GM12878 (cell line): Measurements from ENCODE around the gene GABRA6. TPM values are rescaled to one million over a fixed set of nuclear protein-coding genes. Genes with fewer than 3 reads are reported as not detected.

Source experiments
- ATAC-seq: fragments of 200-7000 bp; cut with Tn5 transposase; 3 replicates; pipeline ENCODE4 v1.9.1; 2020; ENCODE audit warnings: mild to moderate bottlenecking, moderate library complexity
- BruUV-seq: library from RNA; stranded (reverse); fragments of 400-500 nt; replicated peaks from 2 replicates; lab custom pipeline; 2021; lab: Mats Ljungman, UMichigan
- CTCF ChIA-PET: fragments of 300-600 bp; sonication (Branson Sonifier 250); formaldehyde crosslinking; extraction: SDS; loops from one replicate; lab custom pipeline; 2021; ENCODE audit warnings: inconsistent platforms; lab: Yijun Ruan, JAX
- POLR2A ChIA-PET: fragments of 350-600 bp; formaldehyde crosslinking; extraction: SDS; loops from one replicate; lab custom pipeline; 2021; ENCODE audit warnings: inconsistent platforms; lab: Charles Lee
- RAD21 ChIA-PET: fragments of 300-600 bp; sonication (Branson Sonifier 250); formaldehyde crosslinking; loops from one replicate; lab custom pipeline; 2023; ENCODE audit warnings: antibody characterized with exemption; ENCODE audit not compliant: unreplicated experiment; lab: Charles Lee
- SMC1A ChIA-PET: fragments of 300-600 bp; sonication (Branson Sonifier 250); formaldehyde crosslinking; loops from one replicate; lab custom pipeline; 2023; ENCODE audit not compliant: unreplicated experiment, uncharacterized antibody; lab: Charles Lee
- DNase-seq: peaks from one replicate; pipeline ENCODE4 v3.0.0-alpha.2; 2011; ENCODE audit warnings: low read depth, low spot score
- FAIRE-seq: peaks from 3 replicates; lab custom pipeline; 2011; peaks lifted over from hg19 to GRCh38; lab: Jason Lieb, UNC
- H2AFZ ChIP-seq: 2 replicates; pipeline ENCODE4 v1.6.0; 2011; ENCODE audit warnings: low read depth, low read length, control low read depth; ENCODE audit not compliant: control insufficient read depth
- H3K27ac ChIP-seq: 2 replicates; pipeline ENCODE4 v1.5.1; 2011; ENCODE audit warnings: control low read depth; ENCODE audit not compliant: control insufficient read depth, insufficient read depth
- H3K27me3 ChIP-seq, 2 experiments: replicated peaks in 1 of 2; 2 replicates each; pipeline versions ENCODE4 v1.6.0 to v1.6.1; 2011; ENCODE audit warnings: low read length in 1 of 2; ENCODE audit not compliant: control insufficient read depth in 2 of 2, insufficient read depth in 2 of 2
- H3K36me3 ChIP-seq, 2 experiments: 2 replicates each; pipeline ENCODE4 v1.5.1; 2011; ENCODE audit warnings: low read length in 1 of 2; ENCODE audit not compliant: control insufficient read depth in 2 of 2, insufficient read depth in 2 of 2
- H3K4me1 ChIP-seq: 2 replicates; pipeline ENCODE4 v1.6.1; 2011; ENCODE audit warnings: mild to moderate bottlenecking, low read length, moderate library complexity, mixed read lengths; ENCODE audit not compliant: control insufficient read depth, insufficient read depth
- H3K4me2 ChIP-seq: 2 replicates; pipeline ENCODE4 v1.6.0; 2011; ENCODE audit warnings: control low read depth; ENCODE audit not compliant: control insufficient read depth, insufficient read depth
- H3K4me3 ChIP-seq: fragments of 200-600 bp; sonication (generic); 2 replicates; pipeline ENCODE4 v1.5.1; 2016
- H3K79me2 ChIP-seq: 2 replicates; pipeline ENCODE4 v1.6.0; 2011; ENCODE audit warnings: low read length; ENCODE audit not compliant: control insufficient read depth, insufficient read depth
- H3K9ac ChIP-seq: 2 replicates; pipeline ENCODE4 v1.8.0; 2011; ENCODE audit warnings: low read length, control low read depth, mixed read lengths; ENCODE audit not compliant: control insufficient read depth, insufficient read depth
- H3K9me3 ChIP-seq: replicated peaks from 3 replicates; pipeline ENCODE4 v1.5.1; 2011; ENCODE audit warnings: mild to moderate bottlenecking, low read length; ENCODE audit not compliant: control insufficient read depth, insufficient read depth
- H4K20me1 ChIP-seq: 2 replicates; pipeline ENCODE4 v1.6.0; 2011; ENCODE audit not compliant: control insufficient read depth, insufficient read depth
- BCL11A ChIP-seq: IDR thresholded peaks from 2 replicates; pipeline ENCODE4 v1.6.1; 2011; ENCODE audit warnings: low read depth, low read length
- CBFB ChIP-seq: IDR thresholded peaks from 2 replicates; pipeline ENCODE4 v1.6.1; 2016; ENCODE audit warnings: antibody characterized with exemption, low read depth
- CHD2 ChIP-seq: IDR thresholded peaks from 2 replicates; pipeline ENCODE4 v1.6.1; 2011; ENCODE audit warnings: low read depth, low read length, improper control_type of control experiment, borderline replicate concordance
- CREM ChIP-seq: IDR thresholded peaks from 2 replicates; pipeline ENCODE4 v1.6.1; 2014; ENCODE audit warnings: antibody characterized with exemption, low read depth
- CUX1 ChIP-seq: IDR thresholded peaks from 2 replicates; pipeline ENCODE4 v1.6.1; 2012; ENCODE audit warnings: improper control_type of control experiment, low read depth, low read length; ENCODE audit not compliant: insufficient replicate concordance
- E2F4 ChIP-seq: IDR thresholded peaks from 2 replicates; pipeline ENCODE4 v1.6.1; 2012; ENCODE audit warnings: low read depth, low read length, improper control_type of control experiment
- ESRRA ChIP-seq: IDR thresholded peaks from 2 replicates; pipeline ENCODE4 v1.6.1; 2012; ENCODE audit warnings: mild to moderate bottlenecking, low read length, improper control_type of control experiment
- HCFC1 ChIP-seq: fragments of 150-350 bp; IDR thresholded peaks from 2 replicates; pipeline ENCODE4 v1.6.1; 2014; ENCODE audit warnings: low read length
- HDGF ChIP-seq: fragments of 450-650 bp; IDR thresholded peaks from 2 replicates; pipeline ENCODE4 v1.6.1; 2016; ENCODE audit warnings: antibody characterized with exemption
- IKZF1 ChIP-seq: fragments of 450-650 bp; conservative IDR thresholded peaks from 2 replicates; pipeline ENCODE4 v1.6.1; 2017; ENCODE audit warnings: antibody characterized with exemption, mild to moderate bottlenecking
- JUND ChIP-seq: IDR thresholded peaks from 2 replicates; pipeline ENCODE4 v1.6.1; 2012; ENCODE audit warnings: low read depth, mild to moderate bottlenecking, low read length, improper control_type of control experiment, moderate library complexity
- MEF2A ChIP-seq: IDR thresholded peaks from 2 replicates; pipeline ENCODE4 v1.6.1; 2011; ENCODE audit warnings: low read depth, mild to moderate bottlenecking, low read length, moderate library complexity; ENCODE audit not compliant: insufficient read depth
- NKRF ChIP-seq: fragments of 450-650 bp; conservative IDR thresholded peaks from 2 replicates; pipeline ENCODE4 v1.6.1; 2017; ENCODE audit warnings: mild to moderate bottlenecking, moderate library complexity
- RELA ChIP-seq: fragments of 450-650 bp; IDR thresholded peaks from 2 replicates; pipeline ENCODE4 v1.8.0; 2014; ENCODE audit warnings: borderline replicate concordance; ENCODE audit not compliant: partially characterized antibody
- RUNX3 ChIP-seq: IDR thresholded peaks from 2 replicates; pipeline ENCODE4 v1.6.1; 2012; ENCODE audit warnings: low read length, inconsistent platforms
- ZNF384 ChIP-seq: IDR thresholded peaks from 2 replicates; pipeline ENCODE4 v1.6.1; 2012; ENCODE audit warnings: low read depth, mild to moderate bottlenecking, low read length, improper control_type of control experiment, borderline replicate concordance
- WGBS: methylation state at CpG from one replicate; pipeline ENCODE4 v1.1.6; 2016; ENCODE audit warnings: low lambda C conversion rate; ENCODE audit not compliant: insufficient replicate concordance, insufficient coverage; ENCODE audit errors: missing lambda C conversion rate; 5-methylcytosine and 5-hydroxymethylcytosine counted together
- in situ Hi-C: fragments of 300-500 bp; cut with MboI; formaldehyde crosslinking; loops from 9 replicates; pipeline ENCODE4 v1.14.3; 2018; ENCODE audit warnings: mixed read lengths
- intact Hi-C: fragments of 100-400 bp; cut with micrococcal nuclease; formaldehyde crosslinking; loops from one replicate; pipeline ENCODE4 v1.14.2; 2022; ENCODE audit not compliant: unreplicated experiment
- polyA plus RNA-seq, 11 experiments: library from polyadenylated mRNA; depleted of rRNA in 4 of 11; unstranded in 6 of 11; stranded (reverse) in 5 of 11; fragments of >200 nt; fragmentation: Nextera tagmentation in 4 of 11; fragmentation: Illumina TruSeq in 1 of 11; extraction: Ambion mirVana in 4 of 11; extraction: Trizol in 1 of 11; gene quantifications; 1 replicate in 1 of 11; 2 replicates in 10 of 11; pipeline versions ENCODE4 v1.2.1 to v1.2.3, GENCODE V29; 2011 to 2016; ENCODE audit warnings: inconsistent platforms in 2 of 11, missing spikeins in 2 of 11, low read depth in 1 of 11
- total RNA-seq, 4 experiments: library from RNA; depleted of rRNA in 3 of 4; stranded (reverse); fragments of >200 nt in 3 of 4; fragmentation: Illumina TruSeq in 1 of 4; extraction: Trizol in 1 of 4; gene quantifications; 2 replicates each; pipeline versions ENCODE4 v1.2.1 to v1.2.3, GENCODE V29; 2013 to 2021
- TF ChIP-seq, protein P1 (sequence below): fragments of 450-650 bp; IDR thresholded peaks from 2 replicates; pipeline ENCODE4 v1.6.1; 2017; ENCODE audit warnings: mild to moderate bottlenecking

The GABRA6 gene
- total and polyA plus RNA-seq, 10 of the 15 experiments (the other 5 are each of a cell fraction or from before 2014, with no cell fraction given), result not detected

- WGBS, result 100% methylated on average over 1 of the region's 1 CpG
- in situ Hi-C loops (no loop called here), intact Hi-C loops (no loop called here)
- BruUV-seq, result no TSS peak
- ChIA-PET RAD21 (no interaction called here), POLR2A (no interaction called here), CTCF (no interaction called here), SMC1A (no interaction called here)
- FAIRE-seq (no peak), ATAC-seq (no peak), DNase-seq (no peak)
- H3K4me1 ChIP-seq, result no peaks in the 10 kb centered on the region
- no peak for TF ChIP-seq NKRF
- no peak for TF ChIP-seq IKZF1
- TF ChIP-seq, protein P1, sequence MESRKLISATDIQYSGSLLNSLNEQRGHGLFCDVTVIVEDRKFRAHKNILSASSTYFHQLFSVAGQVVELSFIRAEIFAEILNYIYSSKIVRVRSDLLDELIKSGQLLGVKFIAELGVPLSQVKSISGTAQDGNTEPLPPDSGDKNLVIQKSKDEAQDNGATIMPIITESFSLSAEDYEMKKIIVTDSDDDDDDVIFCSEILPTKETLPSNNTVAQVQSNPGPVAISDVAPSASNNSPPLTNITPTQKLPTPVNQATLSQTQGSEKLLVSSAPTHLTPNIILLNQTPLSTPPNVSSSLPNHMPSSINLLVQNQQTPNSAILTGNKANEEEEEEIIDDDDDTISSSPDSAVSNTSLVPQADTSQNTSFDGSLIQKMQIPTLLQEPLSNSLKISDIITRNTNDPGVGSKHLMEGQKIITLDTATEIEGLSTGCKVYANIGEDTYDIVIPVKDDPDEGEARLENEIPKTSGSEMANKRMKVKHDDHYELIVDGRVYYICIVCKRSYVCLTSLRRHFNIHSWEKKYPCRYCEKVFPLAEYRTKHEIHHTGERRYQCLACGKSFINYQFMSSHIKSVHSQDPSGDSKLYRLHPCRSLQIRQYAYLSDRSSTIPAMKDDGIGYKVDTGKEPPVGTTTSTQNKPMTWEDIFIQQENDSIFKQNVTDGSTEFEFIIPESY, result no peak
- TF ChIP-seq BCL11A, result no peak
- TF ChIP-seq HDGF, result no peak
- TF ChIP-seq MEF2A, result no peak
- no peak for TF ChIP-seq E2F4
- TF ChIP-seq CHD2, result no peak
- no peak for TF ChIP-seq CUX1
- TF ChIP-seq ZNF384, result no peak
- no peak for TF ChIP-seq RUNX3
- no peak for TF ChIP-seq RELA
- no peak for TF ChIP-seq CBFB
- TF ChIP-seq ESRRA, result no peak
- no peak for TF ChIP-seq JUND
- no peak for TF ChIP-seq CREM
- no peak for TF ChIP-seq HCFC1
- H4K20me1 ChIP-seq, result no peaks in the 10 kb centered on the region
- no peak overlapping the region for H3K9ac ChIP-seq
- H3K27me3 ChIP-seq, result no peaks in the 10 kb centered on the region
- H3K4me2 ChIP-seq, result no peak overlapping the region
- H2AFZ ChIP-seq, result no peak overlapping the region
- H3K79me2 ChIP-seq, result no peaks in the 10 kb centered on the region
- H3K36me3 ChIP-seq, result no peaks in the 10 kb centered on the region
- H3K27ac ChIP-seq, result no peak overlapping the region
- H3K4me3 ChIP-seq, result no peak overlapping the region
- no peaks in the 10 kb centered on the region for H3K9me3 ChIP-seq
Observed at GRCh38 chr5:161719157-161719556, 33.6 kb downstream of the GABRA6 start.
